GM19324 (cell line): ENCODE measurements around the gene MRPL21.
"Not testable (repeated sequence)": the region's sequence is repeated elsewhere in the genome, so short reads cannot be mapped to it uniquely, and the experiment has no call there.

ENCODE experiments used
- ATAC-seq: cut with Tn5 transposase; IDR thresholded peaks from one replicate; pipeline ENCODE4 v1.9.1; 2021; ENCODE audit warnings: mild to moderate bottlenecking, moderate library complexity; ENCODE audit not compliant: unreplicated experiment, low FRiP score

The MRPL21 gene

GRCh38 chr11:68878022-68878421, 25.6 kb downstream of the MRPL21 start:
- no peak for ATAC-seq

- no peak for ATAC-seq
Observed at GRCh38 chr11:68872216-68873003, 31.2 kb downstream of the MRPL21 start.

GRCh38 chr11:68870470-68870869, 33.2 kb downstream of the MRPL21 start:
- ATAC-seq = no peak

- ATAC-seq = no peak
Observed at GRCh38 chr11:68868221-68868835, 35.3 kb downstream of the MRPL21 start.

GRCh38 chr11:68867066-68867465, 36.6 kb downstream of the MRPL21 start:
- no peak for ATAC-seq

- ATAC-seq = no peak
Observed at GRCh38 chr11:68865241-68865640, 38.4 kb downstream of the MRPL21 start.

- no peak for ATAC-seq
Observed at GRCh38 chr11:68863553-68864265, 39.9 kb downstream of the MRPL21 start.

GRCh38 chr11:68862421-68862820, 41.2 kb downstream of the MRPL21 start:
- no peak for ATAC-seq

GRCh38 chr11:68859123-68859522, 44.5 kb downstream of the MRPL21 start:
- ATAC-seq = no peak

GRCh38 chr11:68857037-68857586, 46.5 kb downstream of the MRPL21 start:
- ATAC-seq = no peak

- not testable (repeated sequence) for ATAC-seq
Observed at GRCh38 chr11:68856425-68857030, 47.1 kb downstream of the MRPL21 start.

GRCh38 chr11:68855205-68855981, 48.2 kb downstream of the MRPL21 start:
- no peak for ATAC-seq

GRCh38 chr11:68854273-68854958, 49.2 kb downstream of the MRPL21 start:
- ATAC-seq = no peak

GRCh38 chr11:68852628-68853027, 51.0 kb downstream of the MRPL21 start:
- no peak for ATAC-seq

GRCh38 chr11:68848429-68848828, 55.2 kb downstream of the MRPL21 start:
- no peak for ATAC-seq

- no peak for ATAC-seq
Observed at GRCh38 chr11:68847395-68847794, 56.2 kb downstream of the MRPL21 start.

GRCh38 chr11:68845351-68846002, 58.2 kb downstream of the MRPL21 start:
- ATAC-seq = no peak

GRCh38 chr11:68844801-68845200, 58.8 kb downstream of the MRPL21 start:
- no peak for ATAC-seq

- no peak for ATAC-seq
Observed at GRCh38 chr11:68844376-68844775, 59.3 kb downstream of the MRPL21 start.
